Endothelial cell of umbilical vein (primary cell): ENCODE measurements around the gene PRLR. TPM values are rescaled to one million over a fixed set of nuclear protein-coding genes. Genes with fewer than 3 reads are reported as not detected.

Experiments
- BruUV-seq: library from RNA; stranded (reverse); fragments of 400-500 nt; replicated peaks from 2 replicates; lab custom pipeline; 2021; lab: Mats Ljungman, UMichigan
- CTCF ChIA-PET: fragments of 300-600, 350-600 bp; sonication (Branson Sonifier 250); formaldehyde crosslinking; loops from one replicate; lab custom pipeline; 2021; ENCODE audit warnings: antibody characterized with exemption, inconsistent platforms; lab: Charles Lee
- POLR2A ChIA-PET: fragments of 300-600, 350-600 bp; sonication (Branson Sonifier 250); formaldehyde crosslinking; loops from one replicate; lab custom pipeline; 2021; ENCODE audit warnings: antibody characterized with exemption, inconsistent platforms; lab: Charles Lee
- DNase-seq: peaks from one replicate; pipeline ENCODE4 v3.0.0-alpha.2; 2011; ENCODE audit warnings: low read depth, low spot score
- FAIRE-seq: peaks from 2 replicates; lab custom pipeline; 2011; peaks lifted over from hg19 to GRCh38; lab: Jason Lieb, UNC
- H2AFZ ChIP-seq: 2 replicates; pipeline ENCODE4 v1.6.0; 2012; ENCODE audit warnings: low read depth, low read length, control low read depth, inconsistent platforms
- H3K27ac ChIP-seq: 2 replicates; pipeline ENCODE4 v1.5.1; 2011; ENCODE audit warnings: low read depth, mild to moderate bottlenecking, control low read depth, low read length, moderate library complexity; ENCODE audit not compliant: insufficient read depth
- H3K27me3 ChIP-seq, 2 experiments: 2 replicates each; pipeline versions ENCODE4 v1.6.0 to v1.6.1; 2011; ENCODE audit warnings: low read length in 2 of 2, mixed read lengths in 1 of 2; ENCODE audit not compliant: control insufficient read depth in 2 of 2, insufficient read depth in 2 of 2
- H3K36me3 ChIP-seq, 2 experiments: 2 replicates in 1 of 2; 3 replicates in 1 of 2; pipeline ENCODE4 v1.5.1; 2011; ENCODE audit warnings: low read length in 2 of 2, mild to moderate bottlenecking in 1 of 2, moderate library complexity in 1 of 2; ENCODE audit not compliant: control insufficient read depth in 2 of 2, insufficient read depth in 2 of 2; ENCODE audit errors: extremely low read depth in 1 of 2
- H3K4me1 ChIP-seq: 3 replicates; pipeline ENCODE4 v1.5.1; 2011; ENCODE audit warnings: mild to moderate bottlenecking, low read length; ENCODE audit not compliant: control insufficient read depth, insufficient read depth; ENCODE audit errors: extremely low read depth
- H3K4me2 ChIP-seq: 2 replicates; pipeline ENCODE4 v1.6.1; 2011; ENCODE audit warnings: low read length, control low read depth, mixed read lengths; ENCODE audit not compliant: insufficient read depth
- H3K4me3 ChIP-seq, 3 experiments: fragments of 200-600 bp in 1 of 3; sonication (generic), shearing (Covaris generic) in 1 of 3; replicated peaks in 1 of 3; 2 replicates each; pipeline ENCODE4 v1.5.1; 2011 to 2016; ENCODE audit warnings: control low read depth in 3 of 3, low read length in 3 of 3, mild to moderate bottlenecking in 2 of 3, inconsistent platforms in 1 of 3, low read depth in 1 of 3, moderate library complexity in 1 of 3; ENCODE audit not compliant: insufficient read depth in 1 of 3
- H3K79me2 ChIP-seq: 2 replicates; pipeline ENCODE4 v1.6.0; 2012; ENCODE audit warnings: low read length, inconsistent platforms; ENCODE audit not compliant: control insufficient read depth, insufficient read depth
- H3K9ac ChIP-seq: replicated peaks from 2 replicates; pipeline ENCODE3; 2011; ENCODE audit warnings: low read length, control low read depth; ENCODE audit not compliant: insufficient read depth; ENCODE audit errors: extremely low read depth
- H3K9me1 ChIP-seq: replicated peaks from 3 replicates; pipeline ENCODE4 v1.6.0; 2011; ENCODE audit warnings: mild to moderate bottlenecking, low read length; ENCODE audit not compliant: control insufficient read depth, insufficient read depth; ENCODE audit errors: extremely low read depth
- H3K9me3 ChIP-seq: replicated peaks from 2 replicates; pipeline ENCODE4 v1.5.1; 2012; ENCODE audit warnings: low read length, inconsistent platforms; ENCODE audit not compliant: control insufficient read depth, insufficient read depth
- H4K20me1 ChIP-seq: replicated peaks from 2 replicates; pipeline ENCODE3; 2011; ENCODE audit warnings: mild to moderate bottlenecking, low read length; ENCODE audit not compliant: control insufficient read depth, insufficient read depth; ENCODE audit errors: extremely low read depth
- EZH2 ChIP-seq: IDR thresholded peaks from 2 replicates; pipeline ENCODE4 v1.6.1; 2012; ENCODE audit warnings: borderline replicate concordance, low read depth, mild to moderate bottlenecking, moderate library complexity, low read length, inconsistent platforms; ENCODE audit not compliant: severe bottlenecking
- FOS ChIP-seq: IDR thresholded peaks from 2 replicates; pipeline ENCODE4 v1.6.1; 2011; ENCODE audit warnings: mild to moderate bottlenecking, low read length, moderate library complexity, borderline replicate concordance; ENCODE audit not compliant: insufficient read depth
- GATA2 ChIP-seq: IDR thresholded peaks from 2 replicates; pipeline ENCODE4 v1.7.0; 2011; ENCODE audit warnings: low read depth, mild to moderate bottlenecking, moderate library complexity, mixed read lengths, low read length; ENCODE audit not compliant: insufficient read length, insufficient read depth
- JUN ChIP-seq: IDR thresholded peaks from 2 replicates; pipeline ENCODE4 v1.6.1; 2011; ENCODE audit warnings: borderline replicate concordance, low read depth; ENCODE audit not compliant: insufficient read length, insufficient read depth
- MYC ChIP-seq: IDR thresholded peaks from one replicate; pipeline ENCODE4 v1.6.1; 2011; ENCODE audit warnings: mild to moderate bottlenecking, low read depth, low read length
- POLR2A ChIP-seq: IDR thresholded peaks from 2 replicates; pipeline ENCODE4 v1.6.1; 2012; ENCODE audit warnings: low read depth, mild to moderate bottlenecking, control low read depth, low read length
- POLR2AphosphoS5 ChIP-seq: IDR thresholded peaks from 2 replicates; pipeline ENCODE4 v1.6.1; 2012; ENCODE audit warnings: low read depth, mild to moderate bottlenecking, control low read depth, low read length, moderate library complexity; ENCODE audit not compliant: insufficient read depth
- dilution Hi-C: fragments of 300-500 bp; cut with MboI; formaldehyde crosslinking; loops from one replicate; pipeline ENCODE4 v1.15.0; 2019; ENCODE audit warnings: low sequenced_read_pairs; ENCODE audit not compliant: extremely low pct_ligation_motif_present
- intact Hi-C: fragments of 100-400 bp; cut with micrococcal nuclease; formaldehyde crosslinking; loops from one replicate; pipeline ENCODE4 v1.10.0; 2022
- polyA plus RNA-seq, 4 experiments: library from polyadenylated mRNA; depleted of rRNA in 3 of 4; stranded (reverse) in 3 of 4; unstranded in 1 of 4; fragments of >200 nt; gene quantifications; 2 replicates each; pipeline versions ENCODE4 v1.2.1 to v1.2.3, GENCODE V29; 2011 to 2012; ENCODE audit warnings: missing spikeins in 1 of 4
- total RNA-seq: library from RNA; stranded (reverse); gene quantifications from 2 replicates; pipeline ENCODE4 v1.2.3, GENCODE V29; 2021
- TF ChIP-seq, protein P1 (sequence below): IDR thresholded peaks from 2 replicates; pipeline ENCODE4 v1.6.1; 2011; ENCODE audit not compliant: insufficient read depth, insufficient read length
- TF ChIP-seq, protein P2 (sequence below), 2 donors: IDR thresholded peaks; 1 replicate in 1 of 2; 2 replicates in 1 of 2; pipeline ENCODE4 v1.5.1; 2011; ENCODE audit warnings: low read length in 2 of 2, mild to moderate bottlenecking in 2 of 2, moderate library complexity in 2 of 2, control low read depth in 1 of 2, inconsistent platforms in 1 of 2, low read depth in 1 of 2; ENCODE audit not compliant: insufficient read depth in 1 of 2; ENCODE audit errors: extremely low read depth in 1 of 2

Gene PRLR
- total and polyA plus RNA-seq, 2 donors (not counting 3 experiments of a cell fraction or from before 2014, with no cell fraction given) = not detected

DNA sequence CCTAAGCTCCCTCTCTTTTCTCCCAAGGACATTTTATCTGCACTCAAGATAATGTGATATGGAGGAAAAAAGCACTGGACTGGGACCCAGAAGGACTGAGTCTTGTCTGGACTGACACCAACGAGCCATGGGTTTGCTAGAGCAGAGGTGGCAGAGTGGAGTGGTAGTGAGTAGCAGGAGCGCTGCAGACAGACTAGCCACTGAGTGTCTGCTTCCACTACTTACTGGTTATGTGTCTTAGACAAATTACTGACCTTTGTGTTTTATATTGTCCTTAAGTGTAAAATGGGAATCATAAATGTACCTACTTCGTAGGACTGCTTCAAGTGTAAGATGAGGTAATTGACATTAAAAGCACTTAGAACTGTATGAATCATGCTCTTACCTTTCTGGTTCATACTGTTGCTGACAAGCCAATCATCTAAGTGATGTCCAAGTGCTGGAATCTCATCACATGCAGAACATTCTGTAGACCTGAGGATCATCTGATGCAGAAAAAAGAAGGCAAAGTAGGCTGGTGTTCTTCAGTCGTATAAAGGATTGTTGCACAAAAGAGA is 12.5 kb upstream of the PRLR start:
- Histone ChIP-seq H3K9me3 (no peaks in the 10 kb centered on the region), H3K9ac (no peak overlapping the region), H3K79me2 (no peaks in the 10 kb centered on the region), H3K36me3 (no peaks in the 10 kb centered on the region), H3K4me3 (no peak overlapping the region), H3K27ac (no peak overlapping the region), H3K4me1 (no peaks in the 10 kb centered on the region), H3K9me1 (no peaks in the 10 kb centered on the region), H3K4me2 (no peak overlapping the region), H4K20me1 (no peaks in the 10 kb centered on the region), H2AFZ (no peak overlapping the region), H3K27me3 (no peaks in the 10 kb centered on the region)
- POLR2A ChIA-PET = no interaction called here
- FAIRE-seq (no peak), DNase-seq (no peak)
- intact Hi-C loops (no loop called here), dilution Hi-C loops (no loop called here)
- no TSS peak for BruUV-seq
- TF ChIP-seq, protein P1, sequence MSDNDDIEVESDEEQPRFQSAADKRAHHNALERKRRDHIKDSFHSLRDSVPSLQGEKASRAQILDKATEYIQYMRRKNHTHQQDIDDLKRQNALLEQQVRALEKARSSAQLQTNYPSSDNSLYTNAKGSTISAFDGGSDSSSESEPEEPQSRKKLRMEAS = no peak
- TF ChIP-seq GATA2 (no peak), FOS (no peak), JUN (no peak), EZH2 (no peak), POLR2AphosphoS5 (no peak), POLR2A (no peak), MYC (no peak)
- TF ChIP-seq, protein P2, sequence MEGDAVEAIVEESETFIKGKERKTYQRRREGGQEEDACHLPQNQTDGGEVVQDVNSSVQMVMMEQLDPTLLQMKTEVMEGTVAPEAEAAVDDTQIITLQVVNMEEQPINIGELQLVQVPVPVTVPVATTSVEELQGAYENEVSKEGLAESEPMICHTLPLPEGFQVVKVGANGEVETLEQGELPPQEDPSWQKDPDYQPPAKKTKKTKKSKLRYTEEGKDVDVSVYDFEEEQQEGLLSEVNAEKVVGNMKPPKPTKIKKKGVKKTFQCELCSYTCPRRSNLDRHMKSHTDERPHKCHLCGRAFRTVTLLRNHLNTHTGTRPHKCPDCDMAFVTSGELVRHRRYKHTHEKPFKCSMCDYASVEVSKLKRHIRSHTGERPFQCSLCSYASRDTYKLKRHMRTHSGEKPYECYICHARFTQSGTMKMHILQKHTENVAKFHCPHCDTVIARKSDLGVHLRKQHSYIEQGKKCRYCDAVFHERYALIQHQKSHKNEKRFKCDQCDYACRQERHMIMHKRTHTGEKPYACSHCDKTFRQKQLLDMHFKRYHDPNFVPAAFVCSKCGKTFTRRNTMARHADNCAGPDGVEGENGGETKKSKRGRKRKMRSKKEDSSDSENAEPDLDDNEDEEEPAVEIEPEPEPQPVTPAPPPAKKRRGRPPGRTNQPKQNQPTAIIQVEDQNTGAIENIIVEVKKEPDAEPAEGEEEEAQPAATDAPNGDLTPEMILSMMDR (IDR thresholded peaks at IDR 0.05; ENCODE audit: extremely low read depth in 1 of 2, insufficient read depth in 1 of 2, low read depth in 1 of 2, low read length in 2 of 2) = no peak
- CTCF ChIA-PET = no interaction called here
